AG09309 (cell line): Measurements from ENCODE around the gene TNNI3K.

ENCODE experiments used
- DNase-seq: peaks from one replicate; pipeline ENCODE4 v3.0.0-alpha.2; 2010; ENCODE audit warnings: low read depth
- H3K4me3 ChIP-seq: 2 replicates; pipeline ENCODE4 v1.5.1; 2011; ENCODE audit warnings: mild to moderate bottlenecking, low read depth, low read length, moderate library complexity; ENCODE audit not compliant: control insufficient read depth
- TF ChIP-seq, protein P1 (sequence below): IDR thresholded peaks from 2 replicates; pipeline ENCODE4 v1.5.1; 2011; ENCODE audit warnings: mild to moderate bottlenecking, low read depth, low read length, inconsistent platforms; ENCODE audit not compliant: insufficient read depth, control insufficient read depth; ENCODE audit errors: missing control alignments

The TNNI3K gene

DNA sequence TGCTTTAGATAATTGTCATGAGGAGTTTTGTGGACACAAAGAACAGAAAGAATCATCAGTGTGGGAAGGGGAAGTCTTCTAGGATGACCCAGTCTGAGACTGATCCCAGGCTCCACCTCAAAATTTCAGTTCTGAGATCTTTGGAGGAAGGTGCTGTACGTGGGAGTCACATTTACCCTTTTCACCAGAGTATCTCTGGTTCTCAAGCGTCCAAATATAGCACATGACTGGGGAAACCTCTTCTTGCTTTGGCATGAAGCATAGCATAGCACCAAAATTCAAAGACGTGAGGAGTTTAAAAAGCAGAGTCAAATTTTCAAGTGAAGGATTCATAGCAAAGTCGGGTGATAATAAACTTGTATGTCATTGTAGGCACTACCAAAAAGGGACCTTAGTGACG is 180.7 kb downstream of the TNNI3K start:
- H3K4me3 ChIP-seq, result no peak overlapping the region
- TF ChIP-seq, protein P1, sequence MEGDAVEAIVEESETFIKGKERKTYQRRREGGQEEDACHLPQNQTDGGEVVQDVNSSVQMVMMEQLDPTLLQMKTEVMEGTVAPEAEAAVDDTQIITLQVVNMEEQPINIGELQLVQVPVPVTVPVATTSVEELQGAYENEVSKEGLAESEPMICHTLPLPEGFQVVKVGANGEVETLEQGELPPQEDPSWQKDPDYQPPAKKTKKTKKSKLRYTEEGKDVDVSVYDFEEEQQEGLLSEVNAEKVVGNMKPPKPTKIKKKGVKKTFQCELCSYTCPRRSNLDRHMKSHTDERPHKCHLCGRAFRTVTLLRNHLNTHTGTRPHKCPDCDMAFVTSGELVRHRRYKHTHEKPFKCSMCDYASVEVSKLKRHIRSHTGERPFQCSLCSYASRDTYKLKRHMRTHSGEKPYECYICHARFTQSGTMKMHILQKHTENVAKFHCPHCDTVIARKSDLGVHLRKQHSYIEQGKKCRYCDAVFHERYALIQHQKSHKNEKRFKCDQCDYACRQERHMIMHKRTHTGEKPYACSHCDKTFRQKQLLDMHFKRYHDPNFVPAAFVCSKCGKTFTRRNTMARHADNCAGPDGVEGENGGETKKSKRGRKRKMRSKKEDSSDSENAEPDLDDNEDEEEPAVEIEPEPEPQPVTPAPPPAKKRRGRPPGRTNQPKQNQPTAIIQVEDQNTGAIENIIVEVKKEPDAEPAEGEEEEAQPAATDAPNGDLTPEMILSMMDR, result no peak
- DNase-seq, result no peak

DNA sequence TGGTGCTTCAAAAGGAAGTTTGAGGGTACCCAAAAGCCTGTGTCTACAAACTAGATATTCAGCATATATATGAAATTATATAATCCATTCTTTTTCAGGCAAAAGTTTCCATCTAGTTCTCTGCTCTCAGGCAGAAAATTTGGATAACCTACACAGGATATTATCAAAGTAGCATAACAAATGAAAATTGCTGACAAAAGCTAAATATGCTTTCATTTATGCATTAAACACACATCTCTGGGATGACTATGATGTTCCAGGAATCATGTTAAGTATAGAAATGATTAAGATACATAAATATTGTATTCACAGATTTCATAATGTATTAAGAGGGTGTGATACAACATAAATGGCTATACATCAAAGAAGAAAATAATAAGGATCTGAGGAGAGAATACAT is 184.4 kb downstream of the TNNI3K start:
- DNase-seq, result no peak
- TF ChIP-seq, protein P1, result no peak
- no peak overlapping the region for H3K4me3 ChIP-seq

DNA sequence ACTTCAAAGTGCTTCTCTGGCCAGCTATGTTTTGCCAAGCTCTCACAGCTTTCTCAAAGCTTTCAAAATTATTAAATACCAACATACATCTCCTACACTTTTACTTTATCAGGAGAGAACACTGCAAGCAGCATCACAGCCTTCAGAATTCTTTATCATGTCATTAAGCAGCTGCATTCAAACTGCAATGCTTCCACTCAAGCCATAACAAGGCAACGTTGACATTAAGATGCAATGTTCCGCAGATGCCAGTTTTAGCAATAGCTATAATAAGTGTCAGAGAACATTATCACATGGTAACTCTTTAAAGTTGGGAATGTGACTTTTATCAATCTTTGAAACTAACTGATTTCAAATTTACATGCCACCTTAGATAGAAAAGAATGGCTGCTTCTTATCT is 185.3 kb downstream of the TNNI3K start:
- TF ChIP-seq, protein P1, result no peak
- no peak overlapping the region for H3K4me3 ChIP-seq
- no peak for DNase-seq

DNA sequence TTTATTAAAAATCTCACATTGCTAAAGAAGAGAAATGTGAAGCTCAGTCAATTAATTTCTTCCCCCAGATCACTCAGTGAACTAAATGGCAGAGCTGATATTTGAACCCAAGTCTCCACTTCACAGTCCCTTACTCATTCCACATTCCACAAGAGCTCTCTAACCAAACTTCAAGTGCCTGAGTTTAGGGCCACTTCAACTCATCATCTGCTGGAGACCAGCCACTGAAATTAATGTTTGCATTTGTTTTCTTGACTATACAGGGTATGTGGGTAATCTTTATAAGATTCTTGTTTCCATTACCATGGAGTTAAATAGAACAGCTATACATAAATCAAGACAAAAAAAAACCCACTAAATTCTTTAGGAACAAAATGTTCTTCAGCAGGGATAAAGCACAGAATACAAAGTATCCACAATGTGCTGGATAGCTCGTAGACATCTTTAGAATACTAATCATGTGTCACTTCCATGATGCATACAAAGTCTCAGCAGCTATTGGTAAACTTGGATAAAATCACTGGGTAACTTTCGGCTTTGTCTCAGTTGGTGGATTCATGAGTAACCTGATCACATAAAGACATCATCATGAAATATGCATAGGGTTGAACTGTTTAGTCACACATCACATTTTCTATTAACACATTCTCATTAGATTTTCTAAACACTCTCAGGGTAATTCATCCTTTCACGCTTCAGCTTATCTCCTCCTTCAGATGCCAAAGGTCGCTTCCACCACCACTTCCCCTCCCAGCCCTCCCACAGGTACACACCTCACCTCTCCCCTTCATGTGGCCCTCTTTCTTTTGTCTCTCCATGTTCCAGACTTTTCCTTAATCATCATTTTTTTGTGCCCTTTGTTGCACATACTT is 187.5 kb downstream of the TNNI3K start:
- no peak for DNase-seq
- TF ChIP-seq, protein P1, result no peak

DNA sequence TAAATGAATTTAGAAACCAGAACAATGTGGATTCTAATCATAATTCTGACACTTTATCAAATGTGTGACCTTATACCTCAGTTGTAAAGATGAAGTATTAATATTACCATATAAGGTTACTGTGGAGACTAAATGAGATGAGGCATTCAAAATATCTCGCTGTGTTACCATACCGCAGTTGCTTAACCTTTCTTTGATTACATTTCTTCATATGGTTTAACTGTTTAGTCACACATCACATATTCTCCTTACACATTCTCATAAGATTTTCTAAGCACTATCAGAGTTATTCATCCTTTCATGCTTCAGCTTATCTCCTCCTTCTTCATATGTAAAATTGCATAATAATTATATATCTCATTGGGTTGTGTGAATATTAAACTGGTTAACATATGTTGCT is 188.3 kb downstream of the TNNI3K start:
- no peak overlapping the region for H3K4me3 ChIP-seq
- TF ChIP-seq, protein P1, result no peak
- DNase-seq, result no peak

More for the DNA sequence above, 187.5 kb downstream of the TNNI3K start:
- no peak overlapping the region for H3K4me3 ChIP-seq

DNA sequence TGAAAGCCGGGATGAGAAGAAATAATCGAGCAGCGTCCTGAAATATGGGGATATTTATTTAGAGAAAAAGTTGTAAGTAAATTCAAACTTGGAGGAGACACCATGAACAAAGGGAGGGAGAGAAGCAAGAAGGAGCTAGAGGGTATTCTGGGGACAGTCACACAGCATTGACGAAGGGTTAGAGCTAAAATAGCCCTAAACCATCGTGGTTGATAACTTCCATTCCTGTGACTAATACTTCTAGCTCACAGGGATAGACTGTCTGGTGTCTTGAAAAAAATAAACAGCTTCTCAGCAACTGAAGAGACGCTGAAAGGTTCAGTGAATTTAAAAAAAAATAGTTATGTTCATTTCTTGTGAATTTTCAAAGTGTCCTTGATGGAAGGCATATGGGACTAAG is 190.5 kb downstream of the TNNI3K start:
- TF ChIP-seq, protein P1, result no peak
- H3K4me3 ChIP-seq, result no peak overlapping the region
- no peak for DNase-seq
